Stromal cell of bone marrow (primary cell): ENCODE data around the gene OR8D1.

ENCODE experiments used
- DNase-seq: peaks from one replicate; pipeline ENCODE4 v3.0.0-alpha.2; 2012; ENCODE audit warnings: low read depth

OR8D1 gene

GRCh38 chr11:124313849-124314248 lies at the start of gene OR8D1:
TSS of gene OR8D1 (minus strand) at chr11:124313949. CDS start at chr11:124310766, 3,183 bp downstream.
- no peak for DNase-seq

GRCh38 chr11:124359566-124359965 lies 45.8 kb upstream of the OR8D1 start:
- no peak for DNase-seq

- no peak for DNase-seq
These were observed 32.7 kb upstream of the OR8D1 start for GRCh38 chr11:124346311-124346955.

- no peak for DNase-seq
These were observed 30.6 kb upstream of the OR8D1 start for GRCh38 chr11:124344346-124344745.

GRCh38 chr11:124340142-124340447 lies 26.3 kb upstream of the OR8D1 start:
- no peak for DNase-seq

GRCh38 chr11:124339396-124340141 lies 25.8 kb upstream of the OR8D1 start:
- DNase-seq = no peak

GRCh38 chr11:124331873-124332272 lies 18.1 kb upstream of the OR8D1 start:
- no peak for DNase-seq

GRCh38 chr11:124329787-124330478 lies 16.2 kb upstream of the OR8D1 start:
- no peak for DNase-seq

- DNase-seq = no peak
These were observed 14.0 kb upstream of the OR8D1 start for GRCh38 chr11:124327775-124328174.

GRCh38 chr11:124322356-124322755 lies 8.6 kb upstream of the OR8D1 start:
- no peak for DNase-seq

- no peak for DNase-seq
These were observed 6.3 kb upstream of the OR8D1 start, which contains the start of gene OR8D2 for GRCh38 chr11:124320097-124320496. TSS of gene OR8D2 (minus strand) at chr11:124320197. CDS start at chr11:124320197, 0 bp downstream.

- DNase-seq = no peak
These were observed 1.3 kb upstream of the OR8D1 start for GRCh38 chr11:124315052-124315451.

GRCh38 chr11:124313131-124313530 lies 618 bp downstream of the OR8D1 start:
- DNase-seq = no peak

- DNase-seq = no peak
These were observed 2.1 kb downstream of the OR8D1 start for GRCh38 chr11:124311670-124312069.

- no peak for DNase-seq
These were observed 2.5 kb downstream of the OR8D1 start for GRCh38 chr11:124311269-124311668.

- no peak for DNase-seq
These were observed 3.0 kb downstream of the OR8D1 start for GRCh38 chr11:124310721-124311120.

- no peak for DNase-seq
These were observed 6.7 kb downstream of the OR8D1 start for GRCh38 chr11:124307093-124307492.

- no peak for DNase-seq
These were observed 11.2 kb downstream of the OR8D1 start for GRCh38 chr11:124302347-124303125.

GRCh38 chr11:124301548-124301947 lies 12.2 kb downstream of the OR8D1 start:
- DNase-seq = peak; percentile 64

GRCh38 chr11:124297921-124298320 lies 15.8 kb downstream of the OR8D1 start:
- no peak for DNase-seq

GRCh38 chr11:124296016-124296415 lies 17.7 kb downstream of the OR8D1 start:
- DNase-seq = no peak

- DNase-seq = no peak
These were observed 19.1 kb downstream of the OR8D1 start for GRCh38 chr11:124294687-124295086.
